ENCODE measurements around the gene MYLK. TPM values are rescaled to one million over a fixed set of nuclear protein-coding genes. Genes with fewer than 3 reads are reported as not detected.

MYLK gene
- total and polyA plus RNA-seq, 10 of the 15 experiments (the other 5 are each of a cell fraction or from before 2014, with no cell fraction given): 0.04 to 1.6 (median 0.42) TPM; not detected in 1

DNA sequence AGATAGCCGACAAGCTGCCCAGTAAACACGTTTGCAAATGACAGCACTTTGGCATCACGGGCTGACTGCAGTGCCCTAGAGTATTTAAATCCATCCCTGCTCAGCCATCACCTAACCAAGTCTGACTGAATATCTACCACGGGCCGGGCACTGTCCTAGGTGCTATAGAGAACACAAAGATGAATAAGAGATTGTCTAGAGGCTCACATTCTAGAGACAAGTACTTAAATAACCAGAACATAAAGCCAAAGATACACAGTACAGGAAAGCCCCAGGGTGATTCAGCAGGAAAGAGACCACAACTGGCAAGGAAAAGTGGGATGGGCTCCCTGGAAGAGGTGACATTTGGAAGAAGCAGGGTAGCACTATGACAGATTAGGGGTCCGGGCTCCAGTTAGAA is 103.5 kb downstream of the MYLK start:
- FAIRE-seq: no peak
- Histone ChIP-seq H3K4me3 (no peak overlapping the region), H3K4me2 (ENCODE audit: control insufficient read depth, insufficient read depth) (no peak overlapping the region), H3K9me3 (replicated peaks; ENCODE audit: control insufficient read depth, insufficient read depth, low read length) (no peaks in the 10 kb centered on the region), H2AFZ (ENCODE audit: control insufficient read depth, low read depth, low read length) (no peak overlapping the region), H3K9ac (ENCODE audit: control insufficient read depth, insufficient read depth, low read length) (no peak overlapping the region), H3K27ac (ENCODE audit: control insufficient read depth, insufficient read depth) (no peak overlapping the region), H4K20me1 (ENCODE audit: control insufficient read depth, insufficient read depth) (no peaks in the 10 kb centered on the region), H3K79me2 (ENCODE audit: control insufficient read depth, insufficient read depth, low read length) (no peaks in the 10 kb centered on the region), H3K27me3 (replicated peaks in 1 of 2; ENCODE audit: control insufficient read depth in 2 of 2, insufficient read depth in 2 of 2, low read length in 1 of 2) (no peaks in the 10 kb centered on the region; a peak in 1 of 4 replicates), H3K4me1 (ENCODE audit: control insufficient read depth, insufficient read depth, low read length) (no peaks in the 10 kb centered on the region), H3K36me3 (ENCODE audit: control insufficient read depth in 2 of 2, insufficient read depth in 2 of 2, low read length in 1 of 2) (no peaks in the 10 kb centered on the region)
- no TSS peak for BruUV-seq (replicated peaks)
- RAD21 ChIA-PET (ENCODE audit: unreplicated experiment): no interaction called here
- ATAC-seq: no peak
- in situ Hi-C loops (cut with MboI) (no loop called here), intact Hi-C loops (cut with micrococcal nuclease; ENCODE audit: unreplicated experiment) (no loop called here)
- 28% methylated on average over 6 of the region's 6 CpGs for WGBS (ENCODE audit: insufficient coverage, insufficient replicate concordance, low lambda C conversion rate, missing lambda C conversion rate)
- no peak for DNase-seq (ENCODE audit: low read depth, low spot score)
- SMC1A ChIA-PET (ENCODE audit: uncharacterized antibody, unreplicated experiment): no interaction called here
- CTCF ChIA-PET: no interaction called here
- POLR2A ChIA-PET: no interaction called here
- TF ChIP-seq MTA2 (IDR thresholded peaks at IDR 0.05; ENCODE audit: low read depth): no peak
- no peak for TF ChIP-seq CUX1 (IDR thresholded peaks at IDR 0.05; ENCODE audit: insufficient replicate concordance, low read depth, low read length)
- TF ChIP-seq SMAD1 (IDR thresholded peaks at IDR 0.05; ENCODE audit: low read depth, partially characterized antibody): no peak
- no peak for TF ChIP-seq CEBPZ (IDR thresholded peaks at IDR 0.05; ENCODE audit: low read depth, low read length)
- TF ChIP-seq NBN (IDR thresholded peaks at IDR 0.05): no peak
- no peak for TF ChIP-seq RAD51 (IDR thresholded peaks at IDR 0.05)
- TF ChIP-seq SP1 (IDR thresholded peaks at IDR 0.05; ENCODE audit: low read depth, low read length): no peak
- no peak for TF ChIP-seq CHD1 (IDR thresholded peaks at IDR 0.05; ENCODE audit: low read depth, low read length)
- no peak for TF ChIP-seq GATAD2B (conservative IDR thresholded peaks at IDR 0.05; ENCODE audit: low read depth)
- TF ChIP-seq STAT1 (conservative IDR thresholded peaks at IDR 0.05): no peak
- TF ChIP-seq TCF3 (IDR thresholded peaks at IDR 0.05; ENCODE audit: borderline replicate concordance, insufficient read depth, low read depth, low read length): no peak
- TF ChIP-seq, protein P1, sequence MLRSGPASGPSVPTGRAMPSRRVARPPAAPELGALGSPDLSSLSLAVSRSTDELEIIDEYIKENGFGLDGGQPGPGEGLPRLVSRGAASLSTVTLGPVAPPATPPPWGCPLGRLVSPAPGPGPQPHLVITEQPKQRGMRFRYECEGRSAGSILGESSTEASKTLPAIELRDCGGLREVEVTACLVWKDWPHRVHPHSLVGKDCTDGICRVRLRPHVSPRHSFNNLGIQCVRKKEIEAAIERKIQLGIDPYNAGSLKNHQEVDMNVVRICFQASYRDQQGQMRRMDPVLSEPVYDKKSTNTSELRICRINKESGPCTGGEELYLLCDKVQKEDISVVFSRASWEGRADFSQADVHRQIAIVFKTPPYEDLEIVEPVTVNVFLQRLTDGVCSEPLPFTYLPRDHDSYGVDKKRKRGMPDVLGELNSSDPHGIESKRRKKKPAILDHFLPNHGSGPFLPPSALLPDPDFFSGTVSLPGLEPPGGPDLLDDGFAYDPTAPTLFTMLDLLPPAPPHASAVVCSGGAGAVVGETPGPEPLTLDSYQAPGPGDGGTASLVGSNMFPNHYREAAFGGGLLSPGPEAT (IDR thresholded peaks at IDR 0.05; ENCODE audit: low read depth): no peak
- TF ChIP-seq ESRRA (IDR thresholded peaks at IDR 0.05; ENCODE audit: low read length): no peak
- TF ChIP-seq TCF7 (IDR thresholded peaks at IDR 0.05; ENCODE audit: borderline replicate concordance): no peak
- TF ChIP-seq NFXL1 (IDR thresholded peaks at IDR 0.05; ENCODE audit: borderline replicate concordance): no peak
- TF ChIP-seq RELA (IDR thresholded peaks at IDR 0.05; ENCODE audit: borderline replicate concordance, partially characterized antibody): no peak
